Cortex of kidney (tissue), 1 donor: ENCODE results near the gene PRLHR.

Experiments used
- DNase-seq: peaks from one replicate; lab custom pipeline; 2025; lab: John Stamatoyannopoulos, UW

PRLHR gene

DNA sequence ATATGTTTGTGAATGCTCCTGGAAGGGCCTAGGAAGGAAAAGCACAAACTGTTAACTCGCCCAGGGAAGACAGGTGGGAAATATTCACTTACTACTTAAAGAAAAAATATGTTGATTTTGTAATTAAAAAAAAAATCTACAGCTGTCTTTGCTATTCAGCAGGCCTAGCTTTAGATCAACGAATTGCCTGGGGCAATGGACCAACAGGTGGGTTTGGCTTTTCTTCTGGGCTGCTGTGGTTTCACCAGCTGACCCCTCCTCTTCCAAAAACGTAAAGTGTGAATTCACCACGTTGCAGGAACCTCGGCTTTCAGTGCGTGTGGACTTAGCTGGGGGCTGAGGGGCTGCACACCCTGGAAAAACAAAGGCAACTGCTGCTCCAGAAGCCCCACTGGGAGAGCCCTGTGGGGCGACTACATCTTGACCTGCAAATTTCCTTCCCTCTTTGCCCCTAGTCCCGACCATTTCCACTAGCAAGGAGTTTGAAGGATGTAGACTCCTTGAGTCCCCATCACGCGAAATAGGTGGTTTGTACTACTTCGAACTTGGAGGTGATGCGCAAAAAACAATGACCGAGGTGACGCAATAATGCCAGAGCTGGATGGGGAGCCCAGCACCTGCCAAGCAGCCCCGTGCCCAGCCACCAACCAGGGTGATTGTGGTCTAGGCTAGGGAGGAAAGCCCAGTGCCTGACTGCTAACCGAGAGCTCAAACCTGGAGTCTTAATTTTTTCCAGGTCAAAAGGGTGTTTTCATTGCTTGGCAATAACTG, 7.4 kb downstream of the PRLHR start:
- DNase-seq = no peak

DNA sequence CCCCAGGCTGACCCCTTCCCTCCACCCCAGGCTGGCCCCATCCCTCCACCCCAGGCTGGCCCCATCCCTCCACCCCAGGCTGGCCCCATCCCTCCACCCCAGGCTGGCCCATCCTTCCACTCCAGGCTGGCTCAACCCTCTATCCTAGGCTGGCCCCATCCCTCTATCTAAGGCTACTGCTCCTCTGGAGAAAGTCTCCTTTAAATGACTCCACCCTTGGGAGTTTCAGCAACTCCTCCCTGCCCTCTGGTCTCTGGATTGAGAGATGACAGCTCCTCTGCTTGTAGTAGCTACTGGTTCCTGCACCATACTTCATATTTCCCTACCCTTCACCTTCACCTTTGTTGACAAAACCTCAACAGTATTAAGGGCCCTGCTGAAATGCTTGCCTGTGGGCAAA, 8.5 kb downstream of the PRLHR start:
- no peak for DNase-seq

DNA sequence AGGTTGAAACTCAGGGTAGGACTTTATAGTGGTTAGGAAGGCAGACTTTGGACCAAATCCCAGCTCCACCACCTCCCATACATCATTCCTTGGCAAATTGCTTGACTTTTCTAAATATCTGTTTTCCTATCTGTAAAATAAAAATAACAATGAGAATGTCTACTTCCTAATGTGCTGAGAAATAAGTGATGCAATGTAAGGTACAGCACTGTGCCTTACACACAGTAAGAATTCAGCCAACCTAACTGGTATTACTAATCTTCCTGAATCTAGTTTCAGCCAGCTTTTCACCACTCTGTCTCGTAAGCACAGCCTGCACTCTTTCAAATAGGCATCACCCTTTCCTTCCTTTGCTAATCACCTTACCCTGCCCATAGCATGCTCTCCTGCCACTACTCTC, 9.7 kb downstream of the PRLHR start:
- DNase-seq = no peak

DNA sequence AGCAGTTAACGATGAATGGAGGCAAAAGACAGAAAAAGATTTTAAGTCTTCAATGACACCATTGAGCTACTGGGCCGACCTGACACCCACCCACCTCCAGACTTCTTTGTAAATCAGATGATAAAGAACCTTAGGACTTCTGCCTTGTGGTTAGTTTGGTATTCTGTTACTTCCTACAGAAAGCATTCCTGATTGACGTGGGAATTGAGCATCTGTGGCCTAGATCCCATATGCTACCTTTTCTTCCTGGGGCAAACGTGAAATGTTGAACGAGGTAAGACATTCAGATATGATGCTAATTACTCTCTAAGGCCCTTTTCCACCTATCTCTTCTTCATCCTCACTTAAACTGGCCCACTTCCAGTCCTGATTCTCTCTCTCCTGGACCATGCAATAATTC, 10.2 kb downstream of the PRLHR start:
- no peak for DNase-seq

DNA sequence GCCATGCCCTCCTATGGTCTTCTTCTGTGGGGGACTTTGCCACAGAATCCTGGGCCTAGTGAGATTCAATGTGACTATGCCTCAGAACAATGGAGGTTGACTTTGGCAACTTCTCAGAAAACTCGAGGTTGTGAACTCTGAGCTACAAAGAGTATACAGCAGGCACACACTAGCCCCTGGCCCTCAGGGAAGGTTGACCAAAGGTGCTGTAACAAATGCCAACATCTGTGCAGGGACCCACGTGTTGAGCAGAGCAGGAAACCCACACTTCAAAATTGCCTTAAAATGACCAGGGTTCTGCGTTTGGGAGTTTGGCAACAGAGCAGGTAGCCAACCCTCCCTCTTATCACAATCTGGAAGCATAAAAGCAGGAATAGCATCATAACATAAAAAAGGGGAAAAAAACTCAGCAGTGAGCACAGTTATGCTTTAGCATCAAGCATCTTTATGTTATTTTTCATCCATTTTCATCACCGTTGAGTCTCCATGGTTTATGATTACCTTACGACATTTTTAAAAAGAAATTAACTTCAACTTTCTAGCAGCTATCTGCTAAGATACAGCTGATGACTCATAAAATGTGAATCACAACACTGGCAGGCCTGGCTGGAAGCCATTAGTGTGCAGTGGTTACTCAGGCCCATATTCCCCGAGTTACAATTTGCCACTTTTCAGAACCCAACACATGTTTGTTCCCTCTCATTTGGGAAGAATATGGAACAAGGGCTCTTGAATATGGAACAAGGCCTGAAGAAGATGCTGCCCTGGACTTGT, 11.1 kb downstream of the PRLHR start:
- no peak for DNase-seq

DNA sequence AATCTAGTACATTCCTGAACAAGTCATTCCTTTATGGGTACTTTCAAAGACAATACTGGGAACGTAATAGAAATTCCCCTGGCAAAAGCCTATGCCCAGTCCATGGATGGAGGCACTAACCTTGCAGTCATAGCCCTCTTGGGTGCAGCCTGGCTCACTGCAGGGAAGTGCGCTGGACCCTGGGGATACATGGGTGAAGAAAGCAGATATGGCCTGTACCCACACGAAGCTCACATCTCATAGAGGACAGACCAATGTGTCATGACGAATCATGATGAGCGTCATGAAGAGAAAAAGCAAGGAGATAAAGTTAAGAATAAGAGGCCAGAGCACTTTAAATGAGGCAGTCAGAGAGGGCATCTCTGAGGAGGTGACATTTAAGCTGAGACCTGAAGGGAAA, 11.8 kb downstream of the PRLHR start:
- DNase-seq = no peak

DNA sequence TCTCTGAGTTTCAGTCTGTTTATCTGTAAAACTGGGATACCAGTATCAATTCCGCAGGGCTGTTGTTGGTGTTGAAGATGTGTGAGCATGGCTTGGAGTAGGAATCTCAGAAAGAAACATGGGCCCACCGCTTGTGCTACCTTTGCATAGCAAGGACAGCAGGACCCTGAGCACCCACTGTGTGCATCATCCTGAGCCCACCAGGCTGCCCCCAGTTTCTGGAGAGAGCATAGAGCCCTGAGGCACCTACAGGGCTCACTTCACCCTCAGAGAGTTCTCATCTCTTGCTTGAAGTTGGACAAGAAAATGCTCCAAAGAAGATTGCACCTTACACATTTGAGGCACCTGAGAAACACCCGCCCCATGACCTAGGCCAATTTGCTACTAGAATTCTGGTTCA, 12.9 kb downstream of the PRLHR start:
- DNase-seq = no peak

DNA sequence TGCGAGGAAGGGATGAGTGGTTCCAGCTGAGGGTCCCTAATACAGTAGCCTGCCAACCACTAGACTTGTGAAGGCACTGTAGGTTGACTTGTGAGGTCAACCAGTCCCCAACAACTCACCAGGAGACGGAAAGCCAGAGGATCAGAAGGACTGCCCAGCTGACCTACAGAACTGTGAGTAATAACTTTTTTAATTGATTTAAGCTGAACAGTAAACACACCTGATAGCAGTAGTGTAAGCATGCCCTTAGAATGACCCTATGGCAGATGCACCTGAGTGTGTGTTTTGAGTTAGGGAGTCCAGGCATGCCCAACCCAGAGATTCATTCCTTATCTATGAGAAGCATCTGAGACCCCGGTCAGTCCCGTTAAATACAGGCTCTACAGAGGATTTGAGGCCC, 14.1 kb downstream of the PRLHR start:
- DNase-seq = no peak

DNA sequence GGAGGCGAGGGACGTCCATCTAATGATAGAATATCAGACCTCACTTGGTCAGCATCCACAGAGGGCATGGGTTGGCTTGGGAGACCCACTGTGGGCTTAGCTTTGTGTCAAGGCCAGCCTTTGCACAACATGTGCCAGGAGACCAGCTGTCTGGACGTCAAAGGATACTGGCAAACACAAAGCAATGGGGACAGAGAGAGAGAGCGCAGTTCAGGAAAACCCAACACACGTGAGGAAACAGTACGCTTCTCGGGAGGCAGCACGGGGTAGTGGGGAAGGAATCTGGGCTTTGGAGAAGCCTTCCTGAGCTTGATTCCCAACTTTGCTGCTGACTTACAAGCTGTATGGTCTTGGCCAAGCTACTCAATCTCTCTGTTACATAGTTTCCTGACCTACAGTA, 14.7 kb downstream of the PRLHR start:
- no peak for DNase-seq

DNA sequence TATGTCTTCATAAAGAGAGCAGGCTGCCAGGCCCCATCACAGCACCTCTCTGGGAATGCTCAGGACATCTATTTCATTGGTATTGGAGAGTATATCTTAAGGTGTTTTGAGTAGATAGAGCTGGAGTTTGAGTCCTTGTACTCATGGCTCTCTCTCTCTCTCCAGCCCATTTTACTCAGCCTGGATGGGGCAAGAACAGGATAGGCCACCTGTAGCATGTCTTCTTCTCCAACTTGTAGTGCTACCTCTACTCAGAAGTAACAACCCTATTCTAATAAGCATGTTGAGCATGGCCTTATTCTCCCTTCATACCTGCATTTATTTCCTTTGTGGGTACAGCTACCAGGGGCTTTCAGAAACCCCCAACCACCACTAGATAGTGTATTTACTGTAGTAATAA, 21.9 kb downstream of the PRLHR start:
- DNase-seq = no peak

DNA sequence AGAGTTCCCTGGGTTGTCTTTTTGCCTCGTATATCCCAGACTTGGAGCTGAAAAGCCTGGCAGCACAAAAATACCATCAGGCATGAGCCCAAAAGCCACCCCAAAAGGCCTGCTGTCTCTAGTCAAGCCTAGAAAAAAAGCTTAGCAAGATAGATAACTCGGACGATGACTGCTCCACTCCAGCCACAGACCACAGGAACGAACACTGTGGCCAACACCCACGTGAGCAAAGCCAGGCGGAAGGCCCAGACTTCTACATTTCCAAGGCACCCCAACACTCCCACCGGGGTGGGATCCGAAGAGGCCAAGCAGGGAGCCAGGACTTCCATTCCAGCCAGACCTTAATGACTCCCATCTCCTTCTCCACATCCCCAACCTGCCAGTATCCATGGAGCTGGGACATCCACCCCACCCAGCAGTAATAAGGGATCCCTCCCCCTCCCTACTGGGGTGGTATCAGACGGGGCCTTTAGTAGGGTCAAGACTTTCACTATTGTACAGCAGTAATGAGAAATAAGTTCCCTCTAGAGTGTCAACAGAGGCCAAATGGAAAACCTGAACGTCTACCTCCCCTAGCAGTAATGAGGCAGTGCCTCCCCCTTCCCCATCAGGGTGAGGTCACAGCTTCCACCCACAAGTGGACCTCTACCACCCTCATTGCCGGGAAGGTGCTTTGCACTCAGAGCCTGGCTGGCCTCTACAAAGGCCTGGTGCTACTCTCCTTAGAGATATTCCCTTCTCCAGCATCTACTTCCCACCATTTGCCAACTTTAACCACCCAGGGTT, 23.0 kb downstream of the PRLHR start:
- DNase-seq = no peak

DNA sequence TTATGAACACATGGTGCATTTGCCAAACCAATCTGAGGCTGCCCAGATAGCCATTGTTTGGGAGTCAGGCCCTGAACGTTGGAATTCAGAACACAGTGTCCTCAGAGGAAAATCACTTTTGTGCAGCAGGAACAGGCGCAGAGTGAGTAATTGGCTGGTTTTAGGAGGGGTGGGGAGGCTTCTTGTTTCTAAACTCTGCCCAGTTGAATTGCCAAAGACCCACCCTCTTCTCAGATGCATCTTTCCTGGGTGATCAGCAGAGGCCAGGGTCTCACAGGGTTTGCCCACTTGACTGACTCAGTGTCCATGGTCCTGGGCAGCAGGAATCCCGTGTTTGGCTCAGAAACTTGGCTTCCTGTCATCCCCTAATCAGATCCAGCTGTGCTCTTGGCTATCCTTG, 24.3 kb downstream of the PRLHR start:
- DNase-seq = no peak

DNA sequence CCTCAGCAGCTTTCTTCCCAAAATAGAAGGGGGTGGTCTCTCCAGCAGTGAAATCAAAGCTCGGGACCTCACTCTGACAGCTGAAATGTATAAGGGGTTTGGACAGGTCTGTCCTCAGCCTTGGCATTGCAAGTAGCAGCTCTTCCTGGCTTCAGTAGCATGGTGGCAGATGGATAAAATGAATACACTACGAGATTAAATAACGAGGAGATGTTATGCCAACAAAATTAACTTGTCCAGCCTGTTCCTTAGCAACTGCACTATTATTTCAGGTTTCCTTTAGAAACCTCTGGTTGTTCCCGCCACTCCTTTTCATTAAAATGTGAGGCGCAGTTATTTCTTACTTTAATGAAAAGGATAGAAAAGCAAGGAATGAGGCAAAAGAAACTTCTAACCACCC, 24.9 kb downstream of the PRLHR start:
- DNase-seq = no peak

DNA sequence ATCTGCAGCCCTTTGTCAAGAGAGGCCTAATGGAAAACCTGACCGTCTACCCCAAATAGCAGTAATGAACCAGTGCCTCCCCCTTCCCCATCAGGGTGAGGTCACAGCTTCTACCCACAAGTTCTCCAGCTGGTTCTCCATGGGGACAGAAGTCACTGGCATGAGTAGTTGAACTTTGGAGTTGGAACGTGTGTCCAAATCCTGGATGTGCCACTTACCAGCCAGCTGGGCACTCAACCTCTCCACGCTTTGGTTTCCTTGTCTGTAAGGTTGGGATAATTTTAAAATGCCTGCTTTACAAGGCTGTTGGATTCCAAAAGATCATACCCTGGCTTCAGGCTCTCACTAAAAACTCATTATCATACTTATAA, 25.6 kb downstream of the PRLHR start:
- DNase-seq = no peak

DNA sequence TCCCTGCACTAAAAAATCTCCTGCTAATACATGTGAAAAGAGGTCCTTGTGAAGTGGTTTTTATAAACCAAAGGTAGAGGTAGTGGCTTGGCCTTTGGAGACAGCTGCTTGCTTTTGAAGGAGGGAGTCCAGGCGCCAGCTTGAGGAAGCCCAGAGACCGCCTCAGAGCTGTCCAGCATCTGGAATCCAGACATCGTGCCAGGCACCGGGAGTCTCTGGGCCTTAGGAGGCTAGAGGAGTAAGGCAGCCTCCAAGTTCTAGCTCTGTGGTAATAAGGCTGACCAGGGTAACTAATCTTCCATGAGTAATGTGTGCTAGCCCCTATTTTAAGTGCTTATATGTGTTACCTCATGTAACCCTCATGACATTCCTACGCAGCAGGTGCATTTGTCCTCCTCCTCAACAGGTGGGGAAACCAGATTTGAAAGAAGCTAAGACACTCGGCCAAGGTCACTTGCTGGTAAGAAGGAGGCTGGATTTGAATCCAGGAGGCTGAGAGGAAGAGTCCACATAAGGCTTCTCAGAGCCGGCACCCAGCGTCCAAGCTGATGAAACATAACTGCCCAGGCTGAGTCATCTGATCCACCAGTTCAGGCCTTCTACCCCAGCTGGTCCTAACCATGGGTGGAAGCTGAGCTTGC, 26.1 kb downstream of the PRLHR start:
- DNase-seq = no peak

DNA sequence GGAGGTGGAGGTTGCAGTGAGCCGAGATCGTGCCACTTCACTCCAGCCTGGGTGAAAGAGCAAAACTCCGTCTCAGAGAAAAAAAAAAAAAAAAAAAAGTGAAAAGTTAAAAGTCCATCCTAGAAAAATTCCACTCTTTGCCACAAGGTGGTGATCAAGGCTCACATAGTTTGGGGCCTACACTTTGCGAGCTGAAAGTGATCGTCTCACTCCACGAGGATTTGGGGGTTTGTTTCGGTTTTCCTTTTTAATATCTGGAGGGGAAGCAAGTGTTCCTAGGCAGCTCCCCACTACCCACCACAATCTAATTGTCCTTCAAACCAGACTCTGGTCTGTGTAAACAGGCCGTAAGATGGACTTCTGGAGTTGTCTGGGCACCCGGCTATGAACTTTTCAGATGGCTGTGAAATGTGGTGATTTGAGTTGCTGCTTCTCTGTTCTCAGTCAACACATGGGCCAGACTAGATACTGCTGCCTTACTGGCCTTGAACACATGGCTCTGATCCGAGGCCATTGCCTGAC, 27.1 kb downstream of the PRLHR start:
- no peak for DNase-seq

DNA sequence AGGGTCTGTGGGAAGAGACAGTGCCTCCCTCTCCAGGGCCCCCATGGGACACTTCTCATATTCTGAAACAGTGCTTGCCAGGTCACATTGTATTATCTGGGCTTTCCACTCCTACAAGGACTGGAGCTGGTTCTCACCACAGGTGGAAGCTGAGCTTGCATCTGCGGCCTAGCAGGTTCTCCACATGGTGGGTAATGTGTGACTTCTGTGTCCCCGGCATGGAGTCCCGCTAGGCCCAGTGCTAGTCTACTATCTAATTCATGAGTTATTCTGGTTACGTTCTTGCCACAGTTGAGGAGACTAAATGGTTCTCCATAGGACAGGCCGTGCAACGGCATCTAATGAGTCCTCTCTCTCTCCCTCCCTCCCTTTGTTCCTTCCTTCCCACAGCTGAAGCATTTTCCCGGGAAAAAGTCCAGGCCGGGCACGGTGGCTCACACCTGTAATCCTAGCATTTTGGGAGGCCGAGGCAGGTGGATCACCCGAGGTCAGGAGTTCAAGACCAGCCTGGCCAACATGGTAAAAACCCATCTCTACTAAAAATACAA, 27.7 kb downstream of the PRLHR start:
- DNase-seq = no peak

DNA sequence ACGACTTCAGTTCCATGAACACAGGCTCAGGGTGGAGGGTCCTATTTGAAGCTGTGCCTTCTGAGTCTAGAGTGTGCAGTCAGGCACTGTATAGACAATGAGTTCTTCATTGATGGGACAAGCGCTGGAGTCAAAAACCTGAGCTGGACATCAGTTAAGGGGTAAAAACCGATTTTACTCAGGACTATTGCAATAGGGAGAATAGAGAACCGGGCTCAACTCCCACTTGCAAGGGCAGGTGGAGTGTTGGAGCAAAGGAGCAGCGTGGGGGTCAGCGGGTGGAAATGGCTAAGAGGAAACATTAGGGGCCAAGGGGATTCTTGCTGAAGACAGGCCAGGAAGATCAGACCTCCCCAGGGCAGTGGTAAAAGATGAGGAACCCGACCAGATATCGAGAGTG, 28.5 kb downstream of the PRLHR start:
- DNase-seq = no peak

DNA sequence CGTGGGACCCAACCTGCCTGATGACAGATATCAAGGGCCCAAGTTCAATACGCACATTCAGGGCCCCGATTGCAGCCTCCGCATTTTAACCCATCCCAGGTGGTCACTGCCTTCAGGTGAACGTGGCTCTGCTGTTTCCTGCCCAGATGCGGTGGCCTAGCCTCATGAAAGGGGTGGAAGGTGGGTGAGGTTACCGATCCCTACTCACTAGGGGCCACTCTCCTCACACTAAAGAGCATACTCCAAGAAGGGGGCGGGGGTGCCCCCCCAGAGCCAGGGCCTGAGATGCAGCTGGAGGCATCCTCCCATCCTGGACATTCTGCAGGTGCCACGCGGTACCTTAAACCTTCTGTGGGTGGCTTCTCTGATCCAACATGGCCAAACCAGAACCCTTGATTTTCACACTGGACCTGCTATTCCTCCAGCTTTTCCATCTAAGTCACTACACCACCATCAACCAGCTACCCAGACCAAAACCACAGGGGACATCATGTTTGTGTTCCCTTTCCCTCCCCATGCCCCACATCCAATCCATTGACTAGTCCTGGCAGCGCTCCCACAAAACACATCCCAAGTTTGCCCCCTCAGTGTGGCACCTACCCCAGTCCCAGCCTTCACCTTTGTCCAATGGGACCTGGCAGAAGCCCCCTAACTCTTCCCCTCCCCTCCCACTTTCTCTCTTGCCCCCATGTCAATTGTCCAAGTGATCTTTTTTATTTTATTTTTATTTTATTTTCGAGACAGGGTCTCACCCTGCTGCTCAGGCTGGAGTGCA, 30.0 kb downstream of the PRLHR start:
- DNase-seq = no peak

DNA sequence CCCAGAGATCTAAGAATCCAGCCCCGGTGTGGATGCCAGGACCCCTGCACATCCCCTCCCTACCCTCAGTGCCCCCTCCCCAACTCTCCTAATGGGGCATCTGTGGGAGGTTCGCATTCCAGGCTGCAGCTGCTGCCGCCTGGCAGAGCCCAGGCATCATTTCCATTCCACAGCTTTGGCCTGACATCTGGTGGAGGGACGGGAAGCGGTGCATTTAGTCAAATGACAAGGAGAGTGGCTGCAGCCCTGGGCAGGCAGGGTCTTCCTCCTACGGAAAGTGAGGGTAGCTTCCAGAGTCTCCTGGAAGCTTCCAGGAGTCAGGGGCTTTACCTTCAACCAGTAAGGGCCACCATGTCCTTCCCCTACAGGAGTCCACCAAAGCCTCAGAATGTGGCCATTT, 30.8 kb downstream of the PRLHR start:
- DNase-seq = no peak

DNA sequence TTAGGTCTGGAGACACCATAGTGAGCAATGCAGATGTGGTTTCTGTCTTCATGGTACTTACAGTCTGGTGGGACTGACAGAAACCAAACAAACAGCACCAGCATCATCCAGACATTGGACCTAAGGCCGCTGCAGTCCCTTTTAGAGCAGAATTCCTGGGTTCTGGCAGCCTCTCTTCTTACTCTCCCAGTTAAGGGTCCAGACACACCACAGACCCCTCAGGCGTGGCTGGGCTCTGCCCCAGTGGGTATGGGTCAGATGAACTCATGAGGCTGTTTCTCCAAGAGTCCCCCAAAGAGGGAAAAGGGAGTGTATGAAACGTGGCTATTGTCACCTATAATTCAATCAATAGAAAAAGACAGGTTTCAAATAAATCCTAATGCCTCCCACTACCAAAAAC, 31.3 kb downstream of the PRLHR start:
- DNase-seq = no peak
